HL-60 (cell line): Measurements from ENCODE around the gene YTHDF2.
A peak's percentile ranks its signal among the peaks of the same experiment; 100 is the strongest.
"Not testable (repeated sequence)": the region's sequence is repeated elsewhere in the genome, so short reads cannot be mapped to it uniquely, and the experiment has no call there.

Experiments used
- DNase-seq, 2 experiments: peaks; one replicate each; pipeline ENCODE4 v3.0.0-alpha.2; 2010 to 2020; ENCODE audit warnings: low read depth in 1 of 2, low spot score in 1 of 2
- H3K27ac ChIP-seq: fragments of 250-450 bp; sonication (Bioruptor Pico); replicated peaks from 2 replicates; pipeline ENCODE4 v1.5.1; 2020; ENCODE audit warnings: mild to moderate bottlenecking, moderate library complexity
- H3K27me3 ChIP-seq: fragments of 250-450 bp; sonication (Bioruptor Pico); 2 replicates; pipeline ENCODE4 v1.5.1; 2021; ENCODE audit warnings: mild to moderate bottlenecking, moderate library complexity; ENCODE audit not compliant: insufficient read depth, poor library complexity, severe bottlenecking
- H3K4me3 ChIP-seq: replicated peaks from 2 replicates; pipeline ENCODE4 v1.5.1; 2011; ENCODE audit warnings: mild to moderate bottlenecking, control low read depth, low read length; ENCODE audit not compliant: insufficient read depth
- CTCF ChIP-seq: IDR thresholded peaks from one replicate; pipeline ENCODE4 v1.5.1; 2011; ENCODE audit warnings: low read length, control low read depth, inconsistent platforms; ENCODE audit not compliant: insufficient read depth
- GABPA ChIP-seq: IDR thresholded peaks from 2 replicates; pipeline ENCODE4 v1.6.1; 2012; ENCODE audit warnings: low read depth
- POLR2AphosphoS5 ChIP-seq: IDR thresholded peaks from 2 replicates; pipeline ENCODE4 v1.6.1; 2012; ENCODE audit warnings: low read depth
- REST ChIP-seq: IDR thresholded peaks from 2 replicates; pipeline ENCODE4 v1.6.1; 2012; ENCODE audit warnings: low read depth; ENCODE audit not compliant: insufficient replicate concordance
- SPI1 ChIP-seq: IDR thresholded peaks from 2 replicates; pipeline ENCODE4 v1.6.1; 2012; ENCODE audit warnings: low read depth, mild to moderate bottlenecking, borderline replicate concordance

YTHDF2 gene

DNA sequence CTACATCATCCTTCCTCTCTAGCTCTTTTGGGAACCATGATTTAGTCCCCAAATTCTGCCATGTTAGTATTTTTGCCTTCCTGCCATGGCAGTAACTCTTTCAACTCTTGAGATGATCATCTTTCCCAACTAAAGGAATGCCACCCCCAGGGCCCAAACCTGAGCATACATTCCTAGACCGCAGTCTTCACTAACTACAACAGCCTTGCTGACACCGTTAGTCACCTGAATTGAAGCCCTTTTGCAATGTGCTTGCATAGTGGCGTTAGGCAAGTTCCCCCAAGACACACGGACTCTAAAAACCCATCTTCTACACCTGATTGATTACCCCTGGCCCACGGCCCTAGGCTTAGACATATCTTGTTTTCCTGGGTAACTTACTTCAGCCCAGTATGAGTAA is 16.4 kb upstream of the YTHDF2 start:
- DNase-seq: no peak
- Histone ChIP-seq H3K27me3 (no peaks in the 10 kb centered on the region), H3K4me3 (no peak overlapping the region), H3K27ac (no peak overlapping the region)
- TF ChIP-seq GABPA (no peak), CTCF (no peak), REST (no peak), POLR2AphosphoS5 (no peak), SPI1 (no peak)

GRCh38 chr1:28721927-28722326 is 14.8 kb upstream of the YTHDF2 start:
- not testable (repeated sequence) for DNase-seq, H3K27ac ChIP-seq, H3K4me3 ChIP-seq, H3K27me3 ChIP-seq

DNA sequence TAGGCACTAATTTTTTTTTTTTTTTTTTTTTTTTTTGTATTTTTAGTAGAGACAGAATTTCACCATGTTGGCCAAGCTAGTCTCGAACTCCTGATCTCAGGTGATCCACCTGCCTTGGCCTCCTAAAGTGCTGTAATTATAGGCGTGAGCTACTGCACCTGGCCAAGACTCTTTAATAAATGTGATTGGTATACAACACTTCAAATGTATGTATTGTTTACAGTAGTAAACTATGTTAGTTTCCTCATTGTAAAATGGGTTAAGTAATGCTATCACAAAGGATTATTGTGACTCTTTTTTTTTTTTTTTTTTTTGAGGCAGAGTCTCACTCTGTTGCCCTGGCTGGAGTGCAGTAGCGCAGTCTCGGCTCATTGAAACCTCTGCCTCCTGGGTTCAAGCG is 11.4 kb upstream of the YTHDF2 start:
- not testable (repeated sequence) for H3K4me3 ChIP-seq, DNase-seq, H3K27ac ChIP-seq, H3K27me3 ChIP-seq

DNA sequence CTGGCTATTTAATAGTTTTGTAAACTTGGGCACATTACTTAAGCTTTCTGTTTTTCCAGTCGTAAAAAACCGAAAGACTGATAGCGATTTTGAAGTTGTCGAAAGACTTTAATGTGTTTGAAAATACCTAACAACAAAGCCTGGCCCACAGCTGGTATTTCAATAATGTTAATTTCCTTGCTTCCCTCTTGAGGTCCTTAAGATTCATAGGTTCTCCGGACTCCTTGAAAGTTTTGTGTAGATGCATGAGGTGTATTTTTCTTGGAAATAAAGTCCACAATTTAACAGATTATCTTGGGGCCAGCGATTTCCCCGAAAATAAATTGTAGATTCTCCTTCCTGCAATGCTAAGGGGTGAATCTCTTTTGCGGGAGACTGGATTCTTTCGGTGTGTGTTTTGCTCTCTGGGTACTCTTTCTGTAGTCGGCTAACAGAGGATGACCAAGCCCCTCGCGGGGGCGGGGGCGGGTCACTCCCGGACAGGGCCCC is 735 bp upstream of the YTHDF2 start:
- H3K4me3 ChIP-seq: peak overlapping the region; percentile 41
- TF ChIP-seq SPI1 (no peak), REST (no peak), CTCF (no peak), GABPA (no peak), POLR2AphosphoS5 (no peak)
- no peaks in the 10 kb centered on the region for H3K27me3 ChIP-seq
- no peak for DNase-seq
- H3K27ac ChIP-seq: peak overlapping the region; percentile 96

DNA sequence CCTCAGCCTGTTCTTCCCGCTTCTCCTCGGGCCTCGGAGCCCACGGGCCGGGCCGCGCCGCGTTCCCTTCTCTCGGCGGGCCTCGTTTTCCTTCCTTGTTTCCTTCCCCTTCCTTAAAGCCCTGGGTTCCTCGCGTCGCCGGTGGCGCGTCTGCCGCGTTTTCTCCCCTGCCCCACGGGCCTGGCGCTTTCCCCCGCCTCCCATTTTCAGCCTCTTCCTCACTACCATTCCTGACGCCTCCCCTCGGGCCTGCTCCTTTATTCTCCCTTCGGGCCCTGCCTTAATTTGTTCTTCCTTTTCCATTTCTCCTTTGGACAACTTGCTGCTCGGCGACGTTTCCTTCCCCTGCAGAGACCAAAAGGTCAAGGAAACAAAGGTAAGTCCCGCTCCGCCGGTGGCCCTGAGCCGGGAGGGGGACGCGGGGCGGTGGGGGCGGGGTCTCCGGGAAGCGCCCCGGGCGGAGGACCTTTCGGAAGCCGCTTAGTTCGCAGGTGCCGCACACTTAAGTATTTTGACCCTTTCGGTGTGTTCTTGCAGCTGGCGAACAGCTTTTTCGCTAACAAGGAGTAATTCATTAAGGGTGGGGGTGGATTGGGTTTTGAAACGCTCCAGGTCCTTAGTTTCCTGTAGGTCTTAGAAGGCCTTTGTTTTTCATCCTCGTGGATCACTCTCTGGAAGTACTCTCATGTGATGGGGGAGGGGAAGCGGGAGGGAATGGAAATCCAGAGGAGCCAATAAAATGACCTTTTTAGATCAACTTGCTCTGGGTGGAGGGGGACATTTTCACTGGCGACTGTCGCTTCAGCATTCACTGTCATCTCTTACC is 780 bp downstream of the YTHDF2 start:
- DNase-seq: peak in 1 of 2 experiments; percentile 37
- Histone ChIP-seq H3K27ac (peak overlapping the region; percentile 96), H3K27me3 (no peaks in the 10 kb centered on the region), H3K4me3 (peak overlapping the region; percentile 85)
- TF ChIP-seq CTCF (no peak), REST (no peak), SPI1 (no peak), POLR2AphosphoS5 (no peak; the same call in 1 of the 2 replicates), GABPA (no peak)
